Measurements from ENCODE around the gene OVOL2.
A peak's percentile ranks its signal among the peaks of the same experiment; 100 is the strongest.

The OVOL2 gene

GRCh38 chr20:18011482-18011881, 46.2 kb downstream of the OVOL2 start:
- no peak for DNase-seq

DNA sequence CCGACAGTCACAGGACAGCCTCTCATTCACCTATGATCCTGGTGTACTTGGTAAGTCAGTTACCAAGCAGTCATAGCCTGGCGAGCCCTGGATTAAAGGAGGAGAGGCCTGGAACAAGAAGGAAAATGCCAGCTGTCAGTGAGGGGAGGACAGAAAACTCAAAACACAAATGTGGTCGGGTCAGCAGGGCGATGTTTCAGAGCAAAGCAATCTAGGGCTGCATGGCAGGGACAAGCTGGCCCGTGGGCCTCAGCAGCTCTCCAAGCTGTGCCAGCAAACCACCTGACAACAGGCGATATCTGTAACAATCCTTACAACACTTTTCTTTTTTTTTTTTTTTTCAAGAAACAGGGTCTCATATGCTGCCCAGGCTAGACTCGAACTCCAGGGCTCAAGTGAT, 48.6 kb downstream of the OVOL2 start:
- no peak for DNase-seq

GRCh38 chr20:18007534-18008292, 50.0 kb downstream of the OVOL2 start:
- DNase-seq: no peak

DNA sequence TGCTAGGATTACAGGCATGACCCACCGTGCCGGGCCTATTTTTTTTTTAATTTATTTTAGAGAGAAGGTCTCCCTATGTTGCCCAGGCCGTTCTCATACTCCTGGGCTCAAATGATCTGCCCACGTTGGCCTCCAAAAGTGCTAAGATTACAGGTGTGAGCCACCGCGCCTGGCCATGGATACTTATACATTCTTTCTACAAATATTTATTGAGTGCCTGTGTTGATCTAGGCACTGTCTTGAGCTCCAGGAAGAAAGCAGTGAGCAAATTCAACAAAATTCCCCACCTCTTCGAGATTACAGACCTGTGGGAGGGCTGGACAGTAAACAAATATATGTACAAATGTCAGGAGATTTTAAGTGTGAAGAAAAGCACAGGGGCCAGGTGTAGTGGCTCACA, 51.0 kb downstream of the OVOL2 start:
- DNase-seq: no peak

- DNase-seq: no peak
These were observed 51.7 kb downstream of the OVOL2 start for GRCh38 chr20:18005990-18006364.

DNA sequence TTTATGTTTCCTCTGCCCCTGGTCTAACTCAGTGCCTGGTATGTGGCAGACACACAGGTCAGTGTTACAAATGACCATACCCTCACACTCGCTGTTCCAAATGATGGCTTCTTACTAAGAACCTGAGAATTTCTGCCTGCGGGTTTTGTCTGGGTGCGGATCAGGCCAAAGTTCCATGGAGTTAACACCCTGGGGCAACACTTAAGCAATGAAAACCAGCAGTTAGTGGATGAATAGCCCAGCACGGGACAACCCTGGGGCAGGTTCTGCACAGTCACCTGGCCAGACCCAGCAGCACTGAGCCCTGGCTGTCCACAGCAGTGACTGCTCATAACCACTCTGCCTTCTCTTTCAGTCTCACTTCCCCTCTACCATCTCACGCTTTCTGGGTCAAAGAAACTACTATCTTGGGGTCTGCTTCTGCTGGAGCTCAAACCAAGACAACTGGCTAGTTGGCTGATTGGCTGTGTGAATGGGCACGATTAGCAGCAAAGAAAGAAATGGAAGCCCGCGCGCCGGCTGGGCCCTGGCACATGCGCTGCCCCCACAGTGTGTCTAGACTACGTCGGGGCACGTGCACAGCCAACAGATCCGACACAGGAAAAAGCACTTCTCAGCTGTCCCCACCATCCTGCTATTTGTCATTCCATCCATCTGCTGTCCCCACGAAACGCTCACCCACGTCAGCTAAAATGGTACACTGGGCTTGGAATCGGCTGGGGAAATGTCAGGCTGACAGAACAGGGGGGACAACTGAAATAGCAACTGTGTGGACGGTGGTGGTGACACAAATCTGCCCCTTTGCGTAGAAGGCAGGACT, 52.3 kb downstream of the OVOL2 start:
- no peak for DNase-seq

- no peak for DNase-seq
These were observed 53.2 kb downstream of the OVOL2 start for GRCh38 chr20:18004384-18005031.

DNA sequence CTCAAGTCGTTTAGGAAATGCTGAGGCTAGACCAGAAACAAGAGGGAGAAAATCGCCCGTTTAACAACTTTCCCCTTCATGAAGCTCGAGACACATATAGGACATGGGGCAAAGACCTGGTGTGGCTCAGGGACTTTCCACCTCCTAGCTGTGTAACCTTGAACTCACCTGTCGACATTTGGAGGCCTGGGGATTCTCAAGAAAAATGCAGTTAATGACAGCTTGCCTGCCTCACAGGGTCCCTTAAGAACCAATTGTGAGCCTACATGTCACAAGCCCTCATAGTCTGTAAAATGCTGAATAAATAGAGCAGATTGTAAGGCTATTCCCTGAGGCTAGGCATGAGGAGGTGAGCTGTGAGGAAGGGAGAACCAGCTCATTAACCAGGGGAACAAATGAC, 53.8 kb downstream of the OVOL2 start:
- DNase-seq: no peak

DNA sequence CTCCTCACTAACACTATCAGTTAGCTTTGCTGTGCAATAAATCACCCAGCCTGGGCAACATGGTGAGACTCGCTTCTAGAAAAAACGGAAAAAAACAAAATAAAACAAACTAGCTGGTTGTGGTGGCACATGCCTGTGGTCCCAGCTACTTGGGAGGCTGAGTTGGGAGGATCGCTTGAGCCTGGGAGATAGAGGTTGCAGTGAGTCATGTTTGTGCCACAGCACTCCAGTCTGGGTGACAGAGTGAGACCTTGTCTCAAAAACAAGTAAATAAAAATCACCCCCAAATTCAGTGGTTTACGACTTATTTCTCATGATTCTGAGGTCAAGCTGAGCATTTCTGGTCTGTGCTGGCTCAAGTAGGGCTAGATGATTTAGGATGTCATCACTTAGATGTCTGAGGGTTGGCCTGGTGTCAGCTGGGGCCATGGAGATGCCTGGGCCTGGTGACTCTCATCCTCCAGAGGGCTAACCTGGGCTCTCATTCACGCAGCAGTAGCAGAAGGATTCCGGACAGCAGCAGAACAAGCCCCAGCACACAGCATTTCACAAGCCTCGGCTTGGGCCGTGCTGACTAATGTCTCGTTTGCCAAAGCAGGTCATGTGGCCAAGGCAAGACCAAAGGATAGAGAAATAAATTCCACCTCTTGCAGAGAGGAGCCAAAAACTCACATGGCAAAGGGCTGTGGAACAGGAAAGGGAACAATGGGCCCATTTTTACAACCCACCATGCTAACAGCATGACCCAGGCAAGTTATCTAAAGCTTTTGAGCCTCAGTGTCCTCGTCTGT, 56.4 kb downstream of the OVOL2 start:
- no peak for DNase-seq

GRCh38 chr20:17999566-17999965, 58.1 kb downstream of the OVOL2 start:
- no peak for DNase-seq

DNA sequence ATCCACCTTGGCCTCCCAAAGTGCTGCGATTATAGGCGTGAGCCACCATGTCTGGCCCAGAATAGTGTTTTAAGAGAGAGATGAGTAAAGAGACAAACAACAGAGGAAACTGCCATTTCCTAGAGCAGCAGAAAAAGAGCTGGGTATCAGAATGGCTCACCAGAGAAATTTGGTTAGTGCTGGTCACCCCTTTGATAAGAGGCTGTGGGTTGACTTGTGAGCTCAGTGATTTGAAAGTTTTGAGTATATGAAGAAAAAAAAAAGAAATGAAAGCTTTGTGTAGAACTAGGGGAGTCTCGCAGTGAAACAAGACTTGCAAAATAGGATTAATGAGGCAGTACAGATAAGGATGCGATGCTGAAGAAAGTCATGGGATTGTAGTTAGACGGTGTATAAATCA, 59.3 kb downstream of the OVOL2 start:
- DNase-seq: no peak

DNA sequence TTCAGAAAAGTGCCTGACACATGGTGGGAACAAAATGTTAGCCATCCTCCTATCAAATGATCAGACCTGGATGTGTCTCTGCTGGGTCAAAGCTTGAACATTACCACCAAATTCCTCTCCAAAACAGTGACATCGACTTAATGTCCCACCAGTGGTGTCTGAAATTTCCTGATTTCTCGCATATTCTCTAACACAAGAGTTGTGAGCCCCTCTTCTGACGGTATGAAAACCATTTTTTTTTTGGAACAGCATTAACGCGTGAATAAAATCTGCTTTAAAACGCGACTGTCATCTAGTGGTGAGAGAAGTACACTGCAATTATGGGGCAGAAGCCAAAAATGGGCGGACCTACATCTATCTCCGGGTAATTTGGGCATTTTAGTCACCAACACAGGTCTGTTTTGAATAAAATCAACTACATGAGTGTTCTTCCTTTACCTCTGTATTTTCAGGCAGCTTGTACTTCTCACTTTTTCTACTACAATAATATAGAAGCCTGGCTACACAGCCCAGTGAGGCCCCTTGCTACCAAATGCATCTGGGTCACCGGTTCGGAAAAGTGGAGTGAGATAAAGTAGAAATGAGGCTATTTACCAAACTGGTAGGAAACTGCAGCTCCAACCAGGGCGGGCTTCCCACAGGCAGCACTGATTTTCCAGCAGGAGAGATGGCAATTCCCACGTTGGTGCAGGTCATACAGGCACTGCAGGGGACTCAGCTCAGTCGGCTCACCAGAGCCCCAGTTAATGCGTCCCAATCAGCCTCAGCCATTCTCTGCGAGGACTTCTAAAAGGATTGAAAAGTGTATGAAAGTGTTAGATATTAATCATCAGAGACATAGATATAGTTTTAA, 61.5 kb downstream of the OVOL2 start:
- peak; percentile 58 to 65 for DNase-seq

- DNase-seq: no peak
These were observed 64.2 kb downstream of the OVOL2 start for GRCh38 chr20:17993546-17993945.

GRCh38 chr20:17992847-17993513, 64.7 kb downstream of the OVOL2 start:
- no peak for DNase-seq

DNA sequence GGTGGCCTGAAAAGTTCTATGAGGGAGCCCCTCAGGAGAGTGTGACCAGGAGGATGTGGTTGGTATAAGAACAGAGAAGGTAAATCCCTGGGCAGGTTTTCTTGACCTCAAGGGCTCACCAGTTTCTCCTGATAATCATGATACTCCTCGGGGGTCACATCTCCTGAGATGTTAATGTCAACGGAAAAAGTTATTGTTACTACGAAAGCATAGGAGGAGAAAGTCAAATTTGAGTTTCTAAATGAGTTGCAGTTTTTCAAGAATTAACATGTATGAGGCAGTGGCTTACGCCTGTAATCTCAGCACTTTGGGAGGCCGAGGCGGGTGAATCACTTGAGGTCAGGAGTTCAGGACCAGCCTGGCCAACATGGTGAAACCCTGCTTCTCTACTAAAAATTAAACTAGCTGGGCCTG, 65.5 kb downstream of the OVOL2 start:
- DNase-seq: no peak

DNA sequence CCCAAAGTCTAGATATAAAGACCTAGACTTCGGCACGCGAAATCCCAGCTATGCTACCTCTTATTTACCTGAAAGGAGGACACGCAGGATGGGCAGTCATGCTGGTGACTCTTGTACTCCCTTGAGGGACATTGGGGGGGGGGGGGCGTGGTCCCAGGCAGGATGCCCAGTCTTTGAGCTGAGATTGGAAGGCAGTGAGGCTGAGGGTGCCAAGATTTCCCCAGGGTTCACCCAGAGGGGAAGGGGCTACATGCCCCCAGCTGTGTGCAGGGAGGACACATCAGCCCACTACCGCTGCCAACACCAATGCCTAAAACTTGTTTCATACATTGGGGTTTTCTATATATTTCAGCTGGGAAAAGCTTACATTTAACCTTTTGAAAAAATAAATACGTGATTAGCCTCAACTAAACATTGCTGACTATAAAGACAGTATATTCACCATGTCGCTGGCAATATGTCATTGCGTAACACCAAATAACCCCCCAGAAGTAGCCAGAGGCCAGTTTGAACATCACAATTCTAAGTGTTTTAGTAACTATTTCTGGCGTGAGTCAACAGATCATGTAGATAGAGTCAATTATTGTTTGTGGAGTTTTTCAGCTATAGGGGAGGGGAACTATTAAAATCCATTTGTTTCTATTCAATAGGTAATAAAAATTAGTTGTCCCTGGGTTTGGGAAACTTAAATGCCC, 67.3 kb downstream of the OVOL2 start:
- DNase-seq: no peak

DNA sequence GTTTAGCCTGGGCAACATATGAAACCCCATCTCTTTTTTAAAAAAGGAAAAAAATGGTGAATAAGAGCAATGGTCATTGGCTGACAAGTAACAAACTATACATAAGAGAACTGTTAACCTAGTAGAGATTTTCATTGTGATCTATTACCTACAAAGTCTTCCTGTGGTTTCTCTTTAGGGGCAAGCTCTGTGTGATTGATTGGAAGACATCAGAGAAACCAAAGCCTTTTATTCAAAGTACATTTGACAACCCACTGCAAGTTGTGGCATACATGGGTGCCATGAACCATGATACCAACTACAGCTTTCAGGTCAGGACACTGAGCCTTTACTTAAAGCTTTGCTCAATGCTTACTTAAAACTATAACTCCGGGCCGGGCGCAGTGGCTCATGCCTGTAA, 69.7 kb downstream of the OVOL2 start:
- no peak for DNase-seq

DNA sequence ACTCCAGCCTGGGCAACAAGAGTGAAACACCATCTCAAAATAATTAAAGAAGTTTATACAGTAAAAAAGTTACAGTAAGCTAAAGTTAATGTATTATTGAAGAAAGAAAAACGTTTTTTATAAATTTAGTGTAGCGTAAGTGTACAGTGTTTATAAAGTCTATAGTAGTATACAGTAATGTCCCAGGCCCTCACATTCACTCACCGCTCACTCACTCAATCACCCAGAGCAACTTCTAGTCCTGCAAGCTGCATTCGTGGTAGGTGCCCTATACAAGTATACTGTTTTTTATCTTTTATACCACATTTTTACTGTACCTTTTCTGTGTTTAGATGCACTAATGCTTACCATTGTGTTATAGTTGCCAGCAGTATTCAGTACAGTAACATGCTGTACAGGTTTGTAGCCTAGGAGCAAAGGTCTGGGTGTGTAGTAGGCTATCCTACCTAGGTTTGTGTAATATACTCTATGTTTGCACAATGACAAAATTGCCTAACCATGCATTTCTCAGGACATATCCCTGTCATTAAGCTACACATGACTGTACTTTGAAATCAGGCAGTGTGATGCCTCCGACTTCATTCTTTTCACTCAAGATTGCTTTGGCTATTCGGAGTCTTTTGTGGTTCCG, 72.2 kb downstream of the OVOL2 start:
- peak; percentile 44 to 46 for DNase-seq

DNA sequence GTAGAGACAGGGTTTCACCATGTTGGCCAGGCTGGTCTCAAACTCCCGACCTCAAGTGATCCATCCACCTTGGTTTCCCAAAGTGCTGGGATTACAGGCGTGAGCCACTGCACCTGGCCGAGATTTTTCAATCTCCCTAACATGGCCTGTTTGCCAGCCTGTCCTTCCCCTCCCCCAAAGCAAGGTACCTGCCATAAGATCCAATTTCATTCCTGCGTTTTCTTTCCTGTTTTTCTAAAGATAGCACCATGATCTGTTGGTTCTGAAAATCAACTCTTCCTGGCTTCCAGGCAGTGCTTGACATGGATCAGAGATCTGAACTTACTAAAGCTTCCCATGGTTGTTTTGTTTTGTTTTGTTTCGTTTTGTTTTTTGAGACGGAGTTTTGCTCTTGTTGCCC, 81.4 kb downstream of the OVOL2 start:
- no peak for DNase-seq
